Neutrophil (primary cell): ENCODE data around the gene ZNF771.

Experiments
- H3K27ac ChIP-seq: fragments of 200-600 bp; sonication (generic); 2 replicates; pipeline ENCODE4 v1.5.1; 2016; ENCODE audit warnings: mild to moderate bottlenecking, moderate library complexity
- H3K27me3 ChIP-seq: fragments of 200-600 bp; sonication (generic); 2 replicates; pipeline ENCODE4 v1.6.0; 2016; ENCODE audit warnings: mild to moderate bottlenecking
- H3K36me3 ChIP-seq: fragments of 200-600 bp; sonication (generic); 2 replicates; pipeline ENCODE4 v1.5.1; 2017
- H3K4me1 ChIP-seq, 2 experiments: fragments of 200-600 bp in 1 of 2; sonication (generic) in 1 of 2; 1 replicate in 1 of 2; 2 replicates in 1 of 2; pipeline versions ENCODE4 v1.5.1 to v1.6.1; 2013 to 2016; ENCODE audit warnings: low read depth in 1 of 2, low read length in 1 of 2, mild to moderate bottlenecking in 1 of 2, moderate library complexity in 1 of 2; ENCODE audit not compliant: control insufficient read depth in 1 of 2, insufficient read depth in 1 of 2
- H3K4me3 ChIP-seq, 2 experiments: fragments of 200-600 bp in 1 of 2; sonication (generic) in 1 of 2; 1 replicate in 1 of 2; 2 replicates in 1 of 2; pipeline ENCODE4 v1.5.1; 2013 to 2016; ENCODE audit warnings: low read depth in 1 of 2, low read length in 1 of 2, mild to moderate bottlenecking in 1 of 2, moderate library complexity in 1 of 2
- H3K9me3 ChIP-seq: fragments of 200-600 bp; sonication (generic); 2 replicates; pipeline ENCODE4 v1.5.1; 2016
- TF ChIP-seq, protein P1 (sequence below): fragments of 200-600 bp; sonication (generic); IDR thresholded peaks from 2 replicates; pipeline ENCODE4 v1.5.1; 2016; ENCODE audit warnings: antibody characterized with exemption

ZNF771 gene

DNA sequence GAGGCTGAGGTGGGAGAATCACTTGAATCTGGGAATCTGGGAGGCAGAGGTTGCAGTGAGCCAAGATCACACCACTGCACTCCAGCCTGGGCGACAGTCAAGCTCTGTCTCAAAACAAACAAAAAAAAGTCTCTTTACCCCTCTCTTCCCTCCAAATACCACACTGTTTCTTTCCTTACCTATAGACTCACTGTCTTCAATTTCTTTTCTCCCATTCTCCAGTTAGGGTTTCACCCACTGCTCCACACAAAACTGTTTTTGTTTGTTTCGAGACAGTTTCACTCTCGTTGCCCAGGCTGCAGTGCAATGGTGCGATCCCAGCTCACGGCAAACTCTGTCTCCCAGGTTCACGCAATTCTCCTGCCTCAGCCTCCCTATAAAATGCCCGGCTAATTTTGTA lies 46.2 kb upstream of the ZNF771 start:
- Histone ChIP-seq H3K4me1 (peaks cover 7 to 9% of the 10 kb centered on the region in 2 experiments), H3K27me3 (no peaks in the 10 kb centered on the region), H3K9me3 (no peaks in the 10 kb centered on the region), H3K27ac (no peak overlapping the region), H3K4me3 (no peak overlapping the region), H3K36me3 (peaks cover 94% of the 10 kb centered on the region)
- TF ChIP-seq, protein P1, sequence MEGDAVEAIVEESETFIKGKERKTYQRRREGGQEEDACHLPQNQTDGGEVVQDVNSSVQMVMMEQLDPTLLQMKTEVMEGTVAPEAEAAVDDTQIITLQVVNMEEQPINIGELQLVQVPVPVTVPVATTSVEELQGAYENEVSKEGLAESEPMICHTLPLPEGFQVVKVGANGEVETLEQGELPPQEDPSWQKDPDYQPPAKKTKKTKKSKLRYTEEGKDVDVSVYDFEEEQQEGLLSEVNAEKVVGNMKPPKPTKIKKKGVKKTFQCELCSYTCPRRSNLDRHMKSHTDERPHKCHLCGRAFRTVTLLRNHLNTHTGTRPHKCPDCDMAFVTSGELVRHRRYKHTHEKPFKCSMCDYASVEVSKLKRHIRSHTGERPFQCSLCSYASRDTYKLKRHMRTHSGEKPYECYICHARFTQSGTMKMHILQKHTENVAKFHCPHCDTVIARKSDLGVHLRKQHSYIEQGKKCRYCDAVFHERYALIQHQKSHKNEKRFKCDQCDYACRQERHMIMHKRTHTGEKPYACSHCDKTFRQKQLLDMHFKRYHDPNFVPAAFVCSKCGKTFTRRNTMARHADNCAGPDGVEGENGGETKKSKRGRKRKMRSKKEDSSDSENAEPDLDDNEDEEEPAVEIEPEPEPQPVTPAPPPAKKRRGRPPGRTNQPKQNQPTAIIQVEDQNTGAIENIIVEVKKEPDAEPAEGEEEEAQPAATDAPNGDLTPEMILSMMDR: no peak

DNA sequence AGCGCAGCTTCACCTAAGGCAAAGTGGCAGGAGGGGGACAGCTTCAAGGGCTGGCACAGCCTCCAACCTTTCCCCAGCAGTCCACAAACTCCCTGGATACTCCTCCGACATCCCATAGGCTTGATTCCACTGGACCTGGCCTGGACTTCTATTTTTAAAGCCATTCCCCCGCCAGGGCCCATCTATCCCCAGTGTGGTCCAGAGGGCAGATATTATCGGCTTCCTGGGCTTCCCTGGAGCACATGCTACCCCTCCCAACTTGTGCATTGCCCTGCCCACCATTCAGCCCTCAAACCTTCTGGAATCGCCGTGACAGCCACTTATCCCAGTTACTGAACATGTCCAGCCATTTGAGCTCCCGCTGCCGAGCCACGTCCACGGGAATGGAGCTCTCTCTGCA lies 42.2 kb upstream of the ZNF771 start:
- H3K27ac ChIP-seq: no peak overlapping the region
- H3K36me3 ChIP-seq: peaks cover 64% of the 10 kb centered on the region
- H3K4me3 ChIP-seq: no peak overlapping the region
- no peaks in the 10 kb centered on the region for H3K9me3 ChIP-seq
- H3K4me1 ChIP-seq: peaks cover 27 to 31% of the 10 kb centered on the region in 2 experiments
- no peaks in the 10 kb centered on the region for H3K27me3 ChIP-seq
- TF ChIP-seq, protein P1: no peak

DNA sequence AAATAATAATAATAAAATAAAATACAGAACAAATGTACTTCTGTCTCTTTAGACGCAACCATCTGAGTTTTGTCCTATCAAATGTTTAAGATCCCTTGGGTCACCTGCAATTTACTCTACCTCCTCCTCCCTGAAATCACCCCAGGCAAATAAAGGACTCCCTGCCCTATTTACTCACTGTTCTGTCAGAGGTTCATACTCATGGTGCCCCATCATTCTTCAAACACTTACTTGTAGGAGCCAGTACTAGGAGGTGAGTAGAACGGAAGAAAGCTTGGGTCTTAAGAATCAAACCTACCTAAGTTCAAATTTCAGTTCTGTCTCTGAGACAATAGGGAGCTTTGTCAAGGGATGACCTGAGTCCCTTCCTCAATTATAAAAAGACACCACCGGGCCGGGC lies 40.9 kb upstream of the ZNF771 start:
- Histone ChIP-seq H3K36me3 (peaks cover 52% of the 10 kb centered on the region), H3K4me3 (no peak overlapping the region), H3K4me1 (peaks cover 33 to 37% of the 10 kb centered on the region in 2 experiments), H3K27me3 (no peaks in the 10 kb centered on the region), H3K27ac (peak overlapping the region; percentile 23), H3K9me3 (no peaks in the 10 kb centered on the region)
- TF ChIP-seq, protein P1: no peak

DNA sequence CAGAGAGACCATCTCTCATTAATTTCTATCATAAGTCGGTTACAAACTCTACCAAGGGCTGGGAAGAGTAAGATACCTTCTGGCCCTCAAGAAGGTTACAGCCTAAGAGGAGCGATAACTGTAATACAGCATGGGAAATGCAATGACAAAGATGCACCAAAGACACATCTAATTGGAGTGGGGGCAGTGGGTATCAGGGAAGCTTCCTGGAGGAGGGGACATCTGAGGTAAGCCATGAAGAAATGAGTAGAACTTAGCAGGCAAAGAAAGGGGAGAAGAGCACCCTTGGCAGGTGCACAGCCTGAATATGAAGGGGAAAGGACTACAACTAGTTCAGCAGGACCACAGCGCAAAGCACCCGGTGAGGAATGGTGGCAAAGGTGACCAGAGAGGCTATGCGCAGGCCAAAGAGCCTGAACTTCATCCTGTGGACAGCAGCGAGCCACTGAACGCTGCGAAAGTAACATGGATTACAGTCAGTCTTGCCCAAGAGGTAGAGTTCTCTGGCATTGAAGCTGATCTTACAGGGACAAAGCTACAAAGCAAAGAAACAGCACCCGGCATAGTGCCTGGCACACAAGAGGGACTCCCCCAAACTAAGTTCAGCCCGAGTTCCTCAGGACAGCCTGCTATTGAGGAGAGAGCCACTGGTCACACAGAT lies 39.9 kb upstream of the ZNF771 start:
- Histone ChIP-seq H3K27ac (peak overlapping the region; percentile 89), H3K27me3 (no peaks in the 10 kb centered on the region), H3K36me3 (peaks cover 42% of the 10 kb centered on the region), H3K9me3 (no peaks in the 10 kb centered on the region), H3K4me1 (peaks cover 34 to 39% of the 10 kb centered on the region in 2 experiments), H3K4me3 (peak overlapping the region; percentile 81 to 96)
- TF ChIP-seq, protein P1: no peak

DNA sequence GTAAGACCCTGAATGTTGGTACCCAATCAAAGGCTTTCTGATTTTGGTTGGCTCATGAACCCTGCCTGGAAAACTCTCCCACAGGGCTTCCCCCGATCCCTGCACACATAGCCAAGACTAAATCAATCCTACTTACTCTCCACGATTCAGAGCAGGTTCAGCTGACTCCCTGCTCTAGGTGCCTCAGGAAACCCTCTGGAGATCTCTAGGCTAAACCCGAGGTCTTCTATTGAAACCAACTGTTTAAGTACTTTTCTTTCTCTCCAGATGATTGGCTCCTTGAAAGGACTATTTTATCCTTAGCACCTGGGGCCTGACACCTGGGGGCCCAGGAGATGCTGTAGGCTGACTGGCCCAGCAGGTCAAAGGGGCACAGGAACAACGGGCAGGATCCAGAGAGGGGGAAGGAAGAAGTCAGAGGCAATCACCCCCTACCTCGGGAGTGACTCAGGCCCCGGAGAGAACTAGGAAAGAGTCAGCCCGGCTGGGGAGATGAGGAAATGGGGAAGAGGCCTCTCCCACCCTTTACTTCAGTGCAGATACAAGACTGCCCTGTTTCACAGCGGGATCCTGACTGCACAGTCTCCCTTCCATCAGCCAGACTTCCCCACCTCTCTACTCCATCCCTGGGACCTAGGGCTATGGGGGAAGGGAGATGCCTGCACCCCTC lies 39.1 kb upstream of the ZNF771 start:
- Histone ChIP-seq H3K4me3 (peak overlapping the region; percentile 81 to 96), H3K27me3 (no peaks in the 10 kb centered on the region), H3K4me1 (peaks cover 34 to 39% of the 10 kb centered on the region in 2 experiments), H3K36me3 (peaks cover 34% of the 10 kb centered on the region), H3K9me3 (no peaks in the 10 kb centered on the region), H3K27ac (peak overlapping the region; percentile 89)
- TF ChIP-seq, protein P1: no peak
